Activated T-helper 2 cell treated with anti-CD3 and anti-CD28 coated beads, Interferon-gamma antibody, Interleukin-2, Interleukin-4, amounts not matched to agents 10 μg/mL and 5 μg/mL and 100 μg/mL, durations not matched to agents 14 hours and 24 hours and 36 hours (primary cell): ENCODE data around the gene KCNJ6. TPM values are rescaled to one million over a fixed set of nuclear protein-coding genes. Genes with fewer than 3 reads are reported as not detected.

Experiments used
- DNase-seq: peaks from one replicate; pipeline ENCODE4 v3.0.0; 2021; ENCODE audit warnings: low spot score
- H3K27ac Mint-ChIP-seq: one replicate; pipeline ENCODE4 v1.8.0; 2021; ENCODE audit warnings: mixed read lengths
- H3K27me3 Mint-ChIP-seq: one replicate; pipeline ENCODE4 v1.8.0; 2021; ENCODE audit warnings: low read depth, mixed read lengths
- H3K36me3 Mint-ChIP-seq: one replicate; pipeline ENCODE4 v1.8.0; 2021; ENCODE audit warnings: low read depth, mixed read lengths
- H3K4me1 Mint-ChIP-seq: one replicate; pipeline ENCODE4 v1.8.0; 2021; ENCODE audit warnings: low read depth, mixed read lengths
- H3K4me3 Mint-ChIP-seq: one replicate; pipeline ENCODE4 v1.8.0; 2021; ENCODE audit warnings: low read depth, mild to moderate bottlenecking, moderate library complexity, mixed read lengths
- H3K9me3 Mint-ChIP-seq: one replicate; pipeline ENCODE4 v1.8.0; 2021; ENCODE audit warnings: mixed read lengths
- intact Hi-C: fragments of 100-400 bp; cut with micrococcal nuclease; formaldehyde crosslinking; loops from one replicate; pipeline ENCODE4 v1.15.1; 2023
- total RNA-seq: library from RNA; stranded (reverse); gene quantifications from 2 replicates; pipeline ENCODE4 v1.2.3, GENCODE V29; 2022

The KCNJ6 gene
- total RNA-seq, 1 donor from 2014 or later, result not detected

DNA sequence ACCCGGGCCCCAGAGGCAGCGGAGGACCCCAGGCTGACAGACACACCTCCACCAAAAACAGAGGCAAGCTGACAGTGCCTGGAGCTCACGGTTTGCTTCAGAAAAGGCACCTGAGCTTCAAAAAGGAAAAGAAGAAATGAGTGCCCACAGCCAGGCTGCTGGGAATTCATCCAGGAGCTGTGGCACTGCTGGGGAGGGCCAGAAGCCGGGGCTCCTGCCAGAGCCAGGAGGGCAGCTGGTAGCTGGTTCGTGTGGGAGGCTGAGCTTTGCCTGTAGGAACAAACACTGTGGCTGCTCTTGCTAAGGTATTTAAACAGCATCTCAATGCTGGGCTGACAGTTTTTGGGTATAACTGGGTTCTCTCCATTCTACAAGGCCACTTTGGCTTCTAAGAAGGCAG lies 19.5 kb downstream of the KCNJ6 start:
- H3K9me3 Mint-ChIP-seq, result no peaks in the 10 kb centered on the region
- no peak overlapping the region for H3K27ac Mint-ChIP-seq
- no peaks in the 10 kb centered on the region for H3K36me3 Mint-ChIP-seq
- no peak overlapping the region for H3K4me3 Mint-ChIP-seq
- H3K4me1 Mint-ChIP-seq, result no peaks in the 10 kb centered on the region
- intact Hi-C loops, result no loop called here
- DNase-seq, result no peak
- H3K27me3 Mint-ChIP-seq, result peaks cover 2% of the 10 kb centered on the region

DNA sequence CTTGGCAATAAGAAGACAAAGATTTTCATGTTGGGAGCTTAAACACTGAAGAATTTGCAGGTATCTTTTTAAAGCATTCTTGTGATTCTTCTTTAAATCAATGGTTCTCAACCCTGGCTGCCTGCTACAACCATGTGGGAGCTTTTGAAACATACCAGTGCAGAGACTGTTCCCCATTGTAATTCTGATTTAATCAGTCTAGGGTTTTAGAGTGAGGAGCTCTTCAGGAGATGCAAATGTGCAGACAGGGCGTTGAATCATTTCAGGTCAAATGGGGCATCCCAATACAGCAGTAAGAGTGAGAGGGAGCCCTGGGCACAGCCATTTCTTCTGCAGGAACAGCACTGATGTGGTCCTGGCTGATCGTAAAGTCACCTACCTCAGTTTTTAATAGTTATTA lies 24.3 kb downstream of the KCNJ6 start:
- H3K4me3 Mint-ChIP-seq, result no peak overlapping the region
- DNase-seq, result no peak
- H3K9me3 Mint-ChIP-seq, result no peaks in the 10 kb centered on the region
- H3K36me3 Mint-ChIP-seq, result no peaks in the 10 kb centered on the region
- H3K4me1 Mint-ChIP-seq, result no peaks in the 10 kb centered on the region
- no peak overlapping the region for H3K27ac Mint-ChIP-seq
- intact Hi-C loops, result no loop called here
- peaks cover 2% of the 10 kb centered on the region for H3K27me3 Mint-ChIP-seq

DNA sequence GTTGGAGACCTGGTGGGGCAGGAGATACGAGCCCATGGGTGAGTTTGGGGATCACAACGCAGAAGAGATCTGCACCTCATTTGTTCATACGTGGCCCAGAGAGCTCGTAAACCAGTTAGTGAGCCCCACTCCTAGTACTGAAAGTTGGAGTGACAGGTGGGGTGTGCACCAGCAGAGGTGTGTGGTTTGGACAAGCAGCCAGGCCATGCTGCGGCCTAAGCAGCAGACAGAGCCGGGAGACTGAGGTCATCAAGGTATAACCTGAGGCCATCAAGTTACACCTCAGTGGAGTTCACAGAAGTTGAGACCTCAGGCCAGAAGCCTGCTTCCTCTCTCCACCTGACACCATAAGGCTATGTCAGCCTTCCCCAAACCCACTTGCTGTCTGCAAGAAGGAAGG lies 27.6 kb downstream of the KCNJ6 start:
- Mint-ChIP-seq H3K27me3 (peaks cover 2% of the 10 kb centered on the region), H3K9me3 (no peaks in the 10 kb centered on the region)
- intact Hi-C loops, result no loop called here

DNA sequence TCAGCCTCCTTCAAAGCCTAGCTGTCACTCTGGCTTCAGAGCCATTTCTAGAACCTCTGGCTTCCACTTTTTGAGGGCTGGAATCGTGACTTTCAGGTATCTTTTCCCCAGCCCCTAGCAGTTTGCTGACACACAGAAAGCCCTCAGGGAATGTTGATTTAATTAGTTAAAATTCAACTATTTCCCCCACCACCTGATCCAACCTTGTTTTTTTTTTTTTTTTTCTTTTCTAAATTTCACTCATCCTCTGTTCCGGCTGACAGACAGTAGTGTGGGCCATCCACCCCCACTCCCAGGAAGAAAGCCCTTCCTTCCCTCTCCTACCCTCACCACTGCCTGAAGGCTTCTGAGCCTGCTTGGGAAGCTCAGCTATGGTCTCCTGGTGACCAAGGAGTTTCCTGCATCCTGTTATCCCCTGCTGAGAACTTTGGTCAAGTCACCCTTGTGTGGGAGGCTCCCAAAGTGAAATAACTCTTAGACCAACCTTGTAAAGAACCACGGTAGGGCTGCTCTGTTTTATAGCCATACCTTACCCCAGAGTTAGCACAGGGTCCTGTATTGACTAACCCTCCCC lies 29.4 kb downstream of the KCNJ6 start:
- Mint-ChIP-seq H3K4me1 (no peaks in the 10 kb centered on the region), H3K4me3 (no peak overlapping the region), H3K9me3 (no peaks in the 10 kb centered on the region), H3K27ac (no peak overlapping the region), H3K36me3 (no peaks in the 10 kb centered on the region), H3K27me3 (no peaks in the 10 kb centered on the region)
- intact Hi-C loops, result no loop called here
- DNase-seq, result no peak

More for the DNA sequence above, 27.6 kb downstream of the KCNJ6 start:
- Mint-ChIP-seq H3K27ac (no peak overlapping the region), H3K36me3 (no peaks in the 10 kb centered on the region), H3K4me3 (no peak overlapping the region), H3K4me1 (no peaks in the 10 kb centered on the region)
- DNase-seq, result no peak

DNA sequence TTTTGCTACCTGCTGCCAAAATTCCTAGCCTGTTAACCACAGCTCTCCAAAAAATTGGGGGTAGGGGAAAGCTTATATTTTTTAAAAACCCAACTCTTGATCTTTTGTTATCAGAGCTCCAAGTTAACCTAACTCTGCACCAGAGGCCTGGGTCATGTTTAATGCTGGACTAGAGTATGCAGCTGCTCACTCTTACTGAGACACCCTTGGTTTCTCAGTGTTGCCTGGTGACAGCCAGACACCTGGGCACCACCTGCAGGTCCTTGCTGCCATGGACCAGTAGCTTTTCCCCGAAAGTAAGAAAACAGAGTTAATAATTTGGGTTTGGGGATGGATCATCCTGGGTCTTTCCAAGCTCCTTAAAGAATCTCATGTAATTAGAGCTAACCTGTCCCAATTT lies 30.1 kb downstream of the KCNJ6 start:
- intact Hi-C loops, result no loop called here
- no peak for DNase-seq
- Mint-ChIP-seq H3K36me3 (no peaks in the 10 kb centered on the region), H3K27ac (no peak overlapping the region), H3K4me3 (no peak overlapping the region), H3K9me3 (no peaks in the 10 kb centered on the region), H3K27me3 (no peaks in the 10 kb centered on the region), H3K4me1 (no peaks in the 10 kb centered on the region)

DNA sequence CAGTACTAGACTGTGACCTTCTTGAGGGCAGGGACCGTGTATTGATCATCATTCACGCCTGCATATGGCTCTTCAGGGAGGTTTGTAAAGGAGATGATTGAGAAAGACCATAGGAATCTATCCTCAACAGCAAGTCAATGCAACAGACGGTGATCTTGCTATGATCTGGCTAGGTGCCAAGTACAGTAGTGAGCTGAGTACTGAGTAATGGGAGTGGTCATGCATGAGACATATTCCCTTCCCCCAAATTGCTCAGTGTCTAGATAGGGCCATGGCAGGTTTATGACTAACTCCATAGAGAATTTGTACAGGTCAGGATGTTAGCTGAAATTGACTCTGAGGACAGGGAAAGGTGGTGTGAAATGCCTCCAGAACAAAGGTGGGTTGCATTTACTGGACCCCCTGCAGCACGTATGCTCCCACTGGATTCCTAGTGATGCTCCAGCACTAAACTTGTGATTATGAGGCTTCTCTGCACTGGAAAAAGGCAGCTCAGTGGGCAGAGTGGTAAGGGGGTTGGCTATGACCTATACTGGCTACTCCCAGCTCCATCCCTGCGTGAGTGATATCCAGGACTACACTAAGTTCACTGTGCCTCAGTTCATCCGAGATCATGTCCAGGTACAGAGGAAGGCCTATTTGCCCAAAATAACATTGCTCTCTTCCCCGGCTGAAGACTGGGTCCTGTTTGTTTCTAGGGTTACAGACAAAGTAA lies 37.2 kb downstream of the KCNJ6 start:
- Mint-ChIP-seq H3K9me3 (no peaks in the 10 kb centered on the region), H3K36me3 (no peaks in the 10 kb centered on the region), H3K4me1 (peaks cover 2% of the 10 kb centered on the region), H3K27me3 (no peaks in the 10 kb centered on the region), H3K27ac (no peak overlapping the region), H3K4me3 (no peak overlapping the region)
- intact Hi-C loops, result no loop called here
- no peak for DNase-seq

DNA sequence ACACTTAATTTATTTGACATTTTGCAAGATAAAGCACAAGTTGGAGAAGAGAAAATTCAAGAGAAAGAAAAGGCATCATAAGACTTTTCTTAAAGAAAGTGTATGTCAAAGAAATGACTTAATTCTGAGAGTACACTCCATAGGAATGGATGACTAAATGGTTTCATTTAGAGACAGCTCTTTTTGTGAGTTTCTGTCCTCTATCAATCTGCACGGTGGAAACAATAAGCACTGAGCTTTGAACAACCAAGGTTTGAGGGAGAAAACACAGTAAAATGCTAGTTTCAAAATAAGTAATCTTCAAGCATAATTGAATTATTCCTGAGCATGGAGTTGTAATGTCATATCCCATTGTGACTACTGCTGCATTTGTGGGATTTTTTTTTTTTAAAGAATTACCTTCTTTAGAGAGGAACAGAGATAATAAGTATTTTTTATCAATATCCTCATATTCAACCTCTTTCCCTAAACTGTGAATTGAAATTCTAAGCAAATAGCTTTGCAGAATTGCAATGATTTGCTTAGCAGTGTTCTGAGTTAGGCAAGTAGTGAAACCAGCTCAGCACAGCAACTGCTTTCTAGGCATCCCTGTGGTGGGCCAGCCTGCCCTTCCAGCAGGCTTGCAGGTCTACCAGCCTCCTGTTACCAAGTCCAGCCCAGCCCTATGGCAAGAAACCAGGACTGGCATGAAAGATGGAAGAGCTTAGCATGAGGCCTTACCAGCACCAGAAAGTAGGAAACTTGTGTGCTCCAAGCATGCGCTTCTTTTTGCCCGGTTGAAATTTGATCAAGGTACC lies 38.2 kb downstream of the KCNJ6 start:
- H3K27me3 Mint-ChIP-seq, result no peaks in the 10 kb centered on the region
- H3K9me3 Mint-ChIP-seq, result no peaks in the 10 kb centered on the region
- no peak overlapping the region for H3K4me3 Mint-ChIP-seq
- H3K27ac Mint-ChIP-seq, result no peak overlapping the region
- H3K4me1 Mint-ChIP-seq, result peaks cover 2% of the 10 kb centered on the region
- DNase-seq, result no peak
- H3K36me3 Mint-ChIP-seq, result no peaks in the 10 kb centered on the region
- intact Hi-C loops, result no loop called here

DNA sequence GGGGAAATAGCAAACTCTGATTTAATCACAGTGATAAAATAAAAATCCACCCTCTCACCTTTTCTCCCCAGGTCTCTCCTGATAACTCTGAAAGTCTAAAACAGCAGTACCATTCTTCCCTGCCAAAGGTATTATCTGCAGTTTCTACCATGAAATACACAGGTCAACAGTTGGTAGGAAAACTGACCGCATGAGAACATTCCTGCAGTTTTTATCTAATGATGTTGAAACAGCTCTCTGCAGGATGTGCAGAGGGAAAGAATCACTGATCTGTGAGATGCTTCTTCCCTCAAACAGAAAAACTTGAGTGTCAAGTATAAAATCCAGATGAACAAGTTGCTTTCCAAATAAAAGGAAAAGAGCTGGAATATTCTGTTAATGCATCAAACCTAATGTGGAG lies 39.1 kb downstream of the KCNJ6 start:
- Mint-ChIP-seq H3K4me3 (no peak overlapping the region), H3K4me1 (peaks cover 2% of the 10 kb centered on the region), H3K36me3 (no peaks in the 10 kb centered on the region), H3K27me3 (no peaks in the 10 kb centered on the region), H3K27ac (no peak overlapping the region), H3K9me3 (no peaks in the 10 kb centered on the region)
- no peak for DNase-seq
- intact Hi-C loops, result no loop called here

DNA sequence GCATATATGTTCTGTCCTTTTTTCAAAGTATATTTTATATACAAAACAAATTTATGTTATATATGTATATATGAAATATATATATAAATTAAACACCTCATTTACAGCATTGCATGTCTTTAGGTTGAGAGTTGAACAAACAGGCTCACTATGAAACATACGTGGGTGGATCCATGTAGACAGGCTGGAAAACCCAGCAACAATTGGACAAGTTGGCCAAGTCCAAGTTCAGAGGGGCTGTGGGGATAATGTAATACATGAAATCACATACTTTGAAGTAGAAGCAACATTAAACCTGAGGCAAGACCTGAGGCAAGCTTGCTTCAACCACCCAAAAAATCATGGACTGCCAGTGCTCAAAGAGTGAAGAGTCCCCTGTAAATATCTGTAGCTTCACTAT lies 39.7 kb downstream of the KCNJ6 start:
- intact Hi-C loops, result no loop called here
- no peaks in the 10 kb centered on the region for H3K36me3 Mint-ChIP-seq
- peaks cover 2% of the 10 kb centered on the region for H3K4me1 Mint-ChIP-seq
- no peak for DNase-seq
- H3K27me3 Mint-ChIP-seq, result no peaks in the 10 kb centered on the region
- H3K27ac Mint-ChIP-seq, result no peak overlapping the region
- H3K4me3 Mint-ChIP-seq, result no peak overlapping the region
- H3K9me3 Mint-ChIP-seq, result no peaks in the 10 kb centered on the region

DNA sequence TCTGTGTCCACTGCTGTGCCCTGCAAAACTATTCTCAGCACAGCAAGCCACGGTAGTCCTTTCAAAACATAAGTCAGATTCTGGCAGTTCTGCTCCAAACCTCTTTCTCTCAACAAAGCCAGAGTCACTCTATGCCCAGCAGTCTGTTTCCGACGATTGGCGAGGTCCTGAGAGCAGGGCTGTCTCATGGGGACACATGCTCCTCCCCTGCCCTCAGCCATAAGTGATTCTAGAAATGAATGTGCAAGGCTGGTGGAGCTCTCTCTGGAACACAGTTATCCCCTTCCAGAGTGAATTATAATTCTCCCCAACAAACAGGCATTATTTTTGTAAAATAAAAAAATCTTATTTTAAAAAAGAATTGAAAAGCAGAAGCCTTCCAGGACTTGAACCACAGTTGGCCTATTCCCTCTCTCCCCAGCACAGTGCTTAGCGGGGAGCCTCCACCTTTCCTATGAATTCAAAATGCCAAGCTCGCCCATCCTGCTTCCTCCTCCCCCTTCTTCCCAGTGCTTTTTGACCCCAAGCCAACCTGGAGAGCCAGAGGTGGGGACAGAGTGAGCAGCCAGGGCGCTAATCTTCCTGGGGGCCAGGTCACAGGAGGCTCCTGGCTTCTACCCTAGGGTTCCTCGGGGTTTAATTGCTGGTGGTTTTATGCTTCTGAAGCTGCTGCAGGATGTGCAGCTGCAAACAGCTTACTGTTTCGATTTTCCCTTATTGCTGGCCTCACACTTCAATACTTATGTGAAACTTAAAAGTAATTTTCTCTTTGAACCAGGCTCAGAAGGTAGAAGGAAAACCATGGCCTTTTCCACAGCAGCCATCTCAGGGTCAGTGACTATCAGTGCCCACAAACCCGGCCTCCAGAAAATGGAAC lies 41.1 kb downstream of the KCNJ6 start:
- peaks cover 2% of the 10 kb centered on the region for H3K4me1 Mint-ChIP-seq
- H3K4me3 Mint-ChIP-seq, result no peak overlapping the region
- H3K9me3 Mint-ChIP-seq, result no peaks in the 10 kb centered on the region

DNA sequence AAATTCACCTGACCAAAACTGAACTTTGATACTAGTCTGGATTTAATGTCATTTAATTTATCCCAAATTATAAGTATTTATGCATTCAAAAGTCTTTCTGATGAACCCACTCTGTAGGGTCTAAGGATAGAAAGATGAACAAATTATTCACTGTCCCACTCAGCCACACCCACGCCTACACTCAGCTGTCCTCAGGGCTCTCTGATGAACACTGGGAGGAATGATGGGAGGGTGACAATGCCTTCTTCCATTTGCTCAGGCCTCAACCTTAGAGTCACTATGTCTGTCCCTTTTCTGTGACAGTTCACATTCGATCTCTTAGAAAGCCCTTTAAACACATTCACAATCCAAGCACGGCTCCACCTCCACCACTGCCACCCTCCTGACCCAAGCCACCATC lies 41.8 kb downstream of the KCNJ6 start:
- no peak for DNase-seq
- Mint-ChIP-seq H3K4me1 (peaks cover 2% of the 10 kb centered on the region), H3K36me3 (no peaks in the 10 kb centered on the region), H3K27ac (no peak overlapping the region), H3K4me3 (no peak overlapping the region), H3K27me3 (no peaks in the 10 kb centered on the region), H3K9me3 (no peaks in the 10 kb centered on the region)
- intact Hi-C loops, result no loop called here

More for the DNA sequence above, 41.1 kb downstream of the KCNJ6 start:
- Mint-ChIP-seq H3K36me3 (no peaks in the 10 kb centered on the region), H3K27ac (no peak overlapping the region), H3K27me3 (no peaks in the 10 kb centered on the region)
- intact Hi-C loops, result no loop called here
- DNase-seq, result no peak

DNA sequence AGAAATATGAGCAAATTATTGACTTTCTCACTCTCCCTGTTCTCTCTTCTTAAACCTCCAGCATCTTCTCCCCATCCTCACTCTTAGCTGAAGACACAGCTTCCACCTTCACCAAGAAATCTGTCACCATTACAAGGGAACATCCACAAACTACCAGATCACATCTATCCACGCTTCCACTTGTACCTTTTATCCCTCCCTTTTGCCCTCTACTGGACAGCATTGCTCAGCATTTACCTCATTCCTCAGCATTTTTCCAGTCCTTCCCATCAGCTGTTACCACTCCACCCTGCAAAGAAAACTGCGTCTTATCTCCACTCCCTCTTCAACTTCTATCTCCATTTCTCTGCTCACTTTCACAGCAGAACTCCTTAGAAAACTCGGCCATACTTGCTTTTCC lies 42.6 kb downstream of the KCNJ6 start:
- Mint-ChIP-seq H3K4me3 (no peak overlapping the region), H3K9me3 (no peaks in the 10 kb centered on the region), H3K27ac (no peak overlapping the region), H3K4me1 (peaks cover 2% of the 10 kb centered on the region), H3K36me3 (no peaks in the 10 kb centered on the region), H3K27me3 (no peaks in the 10 kb centered on the region)
- intact Hi-C loops, result no loop called here
- no peak for DNase-seq
